ENCODE measurements around the gene NDUFV1.
"Not testable (repeated sequence)": the region's sequence is repeated elsewhere in the genome, so short reads cannot be mapped to it uniquely, and the experiment has no call there.

NDUFV1 gene

DNA sequence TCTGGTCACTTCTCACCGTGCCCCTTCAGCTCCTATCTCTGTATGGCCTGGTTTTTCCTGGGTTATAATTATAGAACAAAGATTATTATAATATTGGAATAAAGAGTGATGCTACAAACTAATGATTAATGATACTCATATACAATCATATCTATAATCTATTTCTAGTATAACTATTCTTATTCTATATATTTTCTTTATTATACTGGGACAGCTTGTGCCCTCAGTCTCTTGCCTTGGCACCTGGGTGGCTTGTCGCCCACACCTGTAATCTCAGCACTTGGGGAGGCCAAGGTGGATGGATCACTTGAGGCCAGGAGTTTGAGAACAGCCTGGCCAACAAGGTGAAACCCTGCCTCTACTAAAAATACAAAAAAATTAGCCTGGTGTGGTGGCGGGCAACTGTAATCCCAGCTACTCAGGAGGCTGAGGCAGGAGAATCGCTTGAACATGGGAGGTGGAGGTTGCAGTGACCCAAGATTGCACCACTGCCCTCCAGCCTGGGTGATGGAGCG is 53.0 kb downstream of the NDUFV1 start:
- not testable (repeated sequence) for DNase-seq

DNA sequence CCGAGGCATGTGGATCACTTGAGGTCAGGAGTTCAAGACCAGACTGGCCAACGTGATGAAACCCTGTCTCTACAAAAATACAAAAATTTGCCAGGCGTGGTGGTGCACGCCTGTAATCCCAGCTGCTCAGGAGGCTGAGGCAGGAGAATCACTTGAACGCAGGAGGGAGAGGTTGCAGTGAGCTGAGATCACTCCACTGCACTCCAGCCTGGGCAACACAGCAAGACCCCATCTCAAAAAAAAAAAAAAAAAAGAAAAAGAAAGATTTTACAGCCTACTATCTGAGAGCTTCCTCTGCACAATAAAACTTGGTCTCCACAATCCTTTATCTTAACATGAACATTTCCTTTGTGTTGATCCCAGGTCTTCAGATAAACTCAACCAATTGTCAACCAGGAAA is 54.0 kb downstream of the NDUFV1 start:
- not testable (repeated sequence) for DNase-seq
